Effector CD8-positive, alpha-beta T cell (primary cell): ENCODE measurements around the gene SPP1.

Experiments
- DNase-seq: peaks from one replicate; lab custom pipeline; 2025; lab: John Stamatoyannopoulos, UW

SPP1 gene

GRCh38 chr4:87953826-87954225 lies 21.7 kb upstream of the SPP1 start:
- no peak for DNase-seq

GRCh38 chr4:87956501-87956900 lies 19.0 kb upstream of the SPP1 start:
- no peak for DNase-seq

- no peak for DNase-seq
Measured at GRCh38 chr4:87957061-87957460, 18.5 kb upstream of the SPP1 start.

- no peak for DNase-seq
Measured at GRCh38 chr4:87961993-87962392, 13.5 kb upstream of the SPP1 start.

GRCh38 chr4:87962398-87963146 lies 12.9 kb upstream of the SPP1 start:
- no peak for DNase-seq

GRCh38 chr4:87965501-87965975 lies 10.0 kb upstream of the SPP1 start:
- DNase-seq = no peak

- DNase-seq = no peak
Measured at GRCh38 chr4:87966095-87966496, 9.4 kb upstream of the SPP1 start.

- DNase-seq = no peak
Measured at GRCh38 chr4:87967193-87967592, 8.3 kb upstream of the SPP1 start.

- DNase-seq = no peak
Measured at GRCh38 chr4:87970121-87970520, 5.4 kb upstream of the SPP1 start.

- DNase-seq = no peak
Measured at GRCh38 chr4:87971866-87972265, 3.6 kb upstream of the SPP1 start.

- DNase-seq = no peak
Measured at GRCh38 chr4:87973283-87974169, 2.0 kb upstream of the SPP1 start.

GRCh38 chr4:87974856-87975462 lies 555 bp upstream of the SPP1 start:
- DNase-seq = no peak

- no peak for DNase-seq
Measured at GRCh38 chr4:87977521-87978278, 2.2 kb downstream of the SPP1 start.

GRCh38 chr4:87978681-87979080 lies 3.2 kb downstream of the SPP1 start:
- no peak for DNase-seq

GRCh38 chr4:87979810-87980209 lies 4.3 kb downstream of the SPP1 start:
- DNase-seq = no peak

- DNase-seq = no peak
Measured at GRCh38 chr4:87981486-87981885, 6.0 kb downstream of the SPP1 start.

GRCh38 chr4:87982036-87982435 lies 6.5 kb downstream of the SPP1 start:
- no peak for DNase-seq

- no peak for DNase-seq
Measured at GRCh38 chr4:87982446-87983010, 7.0 kb downstream of the SPP1 start.

- DNase-seq = no peak
Measured at GRCh38 chr4:87983996-87984395, 8.5 kb downstream of the SPP1 start.

GRCh38 chr4:87985097-87985886 lies 9.8 kb downstream of the SPP1 start:
- DNase-seq = no peak

GRCh38 chr4:87985887-87986200 lies 10.3 kb downstream of the SPP1 start:
- DNase-seq = no peak
